K562 (cell line): ENCODE data around the gene NIPBL. TPM values are rescaled to one million over a fixed set of nuclear protein-coding genes. Genes with fewer than 3 reads are reported as not detected.

ENCODE experiments used
- ATAC-seq: fragments of 200-7000 bp; cut with Tn5 transposase; 3 replicates; pipeline ENCODE4 v1.9.1; 2020; ENCODE audit warnings: moderate library complexity
- BruUV-seq: library from RNA; stranded (reverse); fragments of 400-500 nt; replicated peaks from 2 replicates; lab custom pipeline; 2021; lab: Mats Ljungman, UMichigan
- CTCF ChIA-PET: fragments of 300-600 bp; formaldehyde crosslinking; extraction: SDS; loops from one replicate; lab custom pipeline; 2021; ENCODE audit warnings: low intra/inter-chr PET ratio; lab: Yijun Ruan, JAX
- POLR2A ChIA-PET: fragments of 300-600, 350-650 bp; sonication (Branson Sonifier 250); formaldehyde crosslinking; extraction: SDS; loops from one replicate; lab custom pipeline; 2021; ENCODE audit warnings: antibody characterized with exemption, inconsistent platforms; lab: Yijun Ruan, JAX
- DNase-seq, 4 experiments: peaks; one replicate each; pipeline versions ENCODE4 v3.0.0 to v3.0.0-alpha.2; 2011 to 2018; ENCODE audit warnings: low spot score in 3 of 4, mixed read lengths in 3 of 4; ENCODE audit errors: extremely low read depth in 1 of 4
- FAIRE-seq: peaks from 2 replicates; lab custom pipeline; 2011; peaks lifted over from hg19 to GRCh38; lab: Jason Lieb, UNC
- H2AFZ ChIP-seq: 2 replicates; pipeline ENCODE4 v1.6.0; 2011; ENCODE audit warnings: low read depth, low read length, control low read depth, inconsistent platforms
- H3K27ac ChIP-seq: fragments of 200-600 bp; 3 replicates; pipeline ENCODE4 v1.8.0; 2011; ENCODE audit warnings: low read depth, mild to moderate bottlenecking, control low read depth, inconsistent platforms, low read length, moderate library complexity, mixed read lengths; ENCODE audit errors: extremely low read depth
- H3K27me3 ChIP-seq, 2 experiments: fragments of 300-600 bp in 1 of 2; 2 replicates in 1 of 2; 3 replicates in 1 of 2; pipeline versions ENCODE4 v1.6.0 to v1.8.0; 2011; ENCODE audit warnings: inconsistent platforms in 2 of 2, low read length in 2 of 2, mild to moderate bottlenecking in 1 of 2, mixed read lengths in 1 of 2, moderate library complexity in 1 of 2; ENCODE audit not compliant: control insufficient read depth in 2 of 2, insufficient read depth in 2 of 2
- H3K36me3 ChIP-seq: fragments of 300-600 bp; 3 replicates; pipeline ENCODE4 v1.8.0; 2011; ENCODE audit warnings: mild to moderate bottlenecking, low read length, inconsistent platforms; ENCODE audit not compliant: control insufficient read depth, insufficient read depth
- H3K4me1 ChIP-seq, 2 experiments: fragments of 200-600 bp in 1 of 2; replicated peaks in 1 of 2; 2 replicates in 1 of 2; 3 replicates in 1 of 2; pipeline versions ENCODE4 v1.5.1 to v1.8.0; 2011; ENCODE audit warnings: inconsistent platforms in 2 of 2, low read length in 2 of 2, mild to moderate bottlenecking in 1 of 2, mixed read lengths in 1 of 2, moderate library complexity in 1 of 2; ENCODE audit not compliant: control insufficient read depth in 2 of 2, insufficient read depth in 2 of 2
- H3K4me2 ChIP-seq: 2 replicates; pipeline ENCODE4 v1.6.1; 2011; ENCODE audit warnings: low read length, control low read depth, inconsistent platforms, mixed read lengths; ENCODE audit not compliant: insufficient read depth
- H3K4me3 ChIP-seq: fragments of 200-600 bp; sonication (generic), shearing (Covaris generic); 2 replicates; pipeline ENCODE4 v1.5.1; 2016; ENCODE audit warnings: control low read depth, inconsistent platforms
- H3K79me2 ChIP-seq: fragments of 200-600 bp; 3 replicates; pipeline ENCODE4 v1.8.0; 2011; ENCODE audit warnings: low read length, inconsistent platforms; ENCODE audit not compliant: control insufficient read depth, insufficient read depth
- H3K9ac ChIP-seq, 2 experiments: 2 replicates each; pipeline versions ENCODE4 v1.6.0 to v1.6.1; 2011; ENCODE audit warnings: low read depth in 2 of 2, low read length in 2 of 2, control low read depth in 1 of 2, inconsistent platforms in 1 of 2, mild to moderate bottlenecking in 1 of 2, mixed read lengths in 1 of 2; ENCODE audit not compliant: insufficient read depth in 1 of 2
- H3K9me1 ChIP-seq: one replicate; pipeline ENCODE4 v1.6.0; 2011; ENCODE audit warnings: inconsistent platforms, mild to moderate bottlenecking, low read length, moderate library complexity; ENCODE audit not compliant: control insufficient read depth, insufficient read depth
- H3K9me3 ChIP-seq: replicated peaks from 2 replicates; pipeline ENCODE4 v1.5.1; 2011; ENCODE audit warnings: low read depth, low read length, inconsistent platforms; ENCODE audit not compliant: control insufficient read depth, insufficient read depth
- H4K20me1 ChIP-seq: replicated peaks from 2 replicates; pipeline ENCODE4 v1.6.1; 2011; ENCODE audit warnings: low read length, inconsistent platforms, mixed read lengths; ENCODE audit not compliant: control insufficient read depth, insufficient read depth
- ARNT ChIP-seq, 2 experiments: fragments of 450-650 bp; IDR thresholded peaks; 2 replicates each; pipeline ENCODE4 v1.6.1; 2016; ENCODE audit warnings: mild to moderate bottlenecking in 1 of 2
- CHD1 ChIP-seq: fragments of 200-600 bp; sonication (generic); IDR thresholded peaks from one replicate; pipeline ENCODE4 v1.6.1; 2012; ENCODE audit warnings: mild to moderate bottlenecking, moderate library complexity, low read length, inconsistent platforms
- MTA1 ChIP-seq: fragments of 450-650 bp; IDR thresholded peaks from 2 replicates; pipeline ENCODE4 v1.6.1; 2017; ENCODE audit warnings: borderline replicate concordance
- NFE2 ChIP-seq: IDR thresholded peaks from 2 replicates; pipeline ENCODE4 v1.6.1; 2014; ENCODE audit warnings: antibody characterized with exemption, low read depth
- NFYB ChIP-seq: IDR thresholded peaks from 2 replicates; pipeline ENCODE4 v1.6.1; 2011; ENCODE audit warnings: mild to moderate bottlenecking, moderate library complexity; ENCODE audit not compliant: insufficient read length; ENCODE audit errors: extremely low read depth
- RHOXF2B ChIP-seq: fragments of 250-450 bp; sonication (Bioruptor Pico); conservative IDR thresholded peaks from 2 replicates; pipeline ENCODE4 v1.5.1; 2021
- SPI1 ChIP-seq: IDR thresholded peaks from 2 replicates; pipeline ENCODE4 v1.6.1; 2011; ENCODE audit warnings: low read depth, low read length, control low read depth, borderline replicate concordance
- STAT5B ChIP-seq: fragments of 250-450 bp; sonication (Bioruptor Pico); IDR thresholded peaks from 2 replicates; pipeline ENCODE4 v1.8.0; 2021; ENCODE audit warnings: mild to moderate bottlenecking, inconsistent platforms
- TAF1 ChIP-seq: IDR thresholded peaks from 2 replicates; pipeline ENCODE4 v1.6.1; 2011; ENCODE audit warnings: mild to moderate bottlenecking, low read length, moderate library complexity; ENCODE audit not compliant: insufficient read depth, control insufficient read depth, severe bottlenecking; ENCODE audit errors: extremely low read depth
- ZNF140 ChIP-seq: fragments of 250-450 bp; sonication (Bioruptor Pico); IDR thresholded peaks from 2 replicates; pipeline ENCODE4 v1.8.0; 2021; ENCODE audit warnings: moderate library complexity, mild to moderate bottlenecking, inconsistent platforms
- ZNF584 ChIP-seq: fragments of 200-800 bp; sonication (Bioruptor generic); IDR thresholded peaks from 2 replicates; pipeline ENCODE4 v1.6.1; 2016; ENCODE audit warnings: low read depth, mild to moderate bottlenecking, missing genetic modification characterization, missing compliant biosample characterization
- ZNF589 ChIP-seq: fragments of 200-800 bp; sonication (Bioruptor generic); IDR thresholded peaks from 2 replicates; pipeline ENCODE4 v1.6.1; 2016; ENCODE audit warnings: low read depth, missing genetic modification characterization, missing compliant biosample characterization
- WGBS: fragments of 100-300 bp; shearing (Covaris generic); methylation state at CpG from one replicate; pipeline ENCODE4 v1.1.6; 2016; ENCODE audit warnings: low coverage, mixed read lengths; ENCODE audit not compliant: insufficient coverage; ENCODE audit errors: missing lambda C conversion rate; 5-methylcytosine and 5-hydroxymethylcytosine counted together
- in situ Hi-C: fragments of 300-500 bp; cut with MboI; formaldehyde crosslinking; loops from 4 replicates; pipeline ENCODE4 v1.15.0; 2018; ENCODE audit warnings: inconsistent platforms, mixed read lengths
- intact Hi-C: fragments of 100-400 bp; cut with micrococcal nuclease; formaldehyde crosslinking; loops from 2 replicates; pipeline ENCODE4 v1.14.2; 2022
- polyA plus RNA-seq, 8 experiments: library from polyadenylated mRNA; depleted of rRNA in 4 of 8; stranded (reverse) in 5 of 8; unstranded in 3 of 8; fragments of >200 nt; fragmentation: Nextera tagmentation in 2 of 8; fragmentation: Illumina TruSeq in 1 of 8; extraction: Ambion mirVana in 2 of 8; extraction: Trizol in 1 of 8; gene quantifications; 2 replicates each; pipeline versions ENCODE4 v1.2.1 to v1.2.3, GENCODE V29; 2011 to 2014; ENCODE audit warnings: inconsistent platforms in 1 of 8, missing spikeins in 1 of 8
- total RNA-seq, 7 experiments: library from RNA; depleted of rRNA in 6 of 7; stranded (reverse); fragments of >200 nt in 6 of 7; fragmentation: Illumina TruSeq in 2 of 7; extraction: Trizol in 2 of 7; gene quantifications; 2 replicates each; pipeline versions ENCODE4 v1.2.1 to v1.2.3, GENCODE V29; 2011 to 2021; ENCODE audit warnings: low replicate concordance in 1 of 7
- TF ChIP-seq, protein P1 (sequence below): fragments of 450-650 bp; IDR thresholded peaks from 2 replicates; pipeline ENCODE4 v1.6.1; 2016
- TF ChIP-seq, protein P2 (sequence below): fragments of 450-650 bp; IDR thresholded peaks from 2 replicates; pipeline ENCODE4 v1.6.1; 2016; ENCODE audit warnings: missing biosample characterization, missing genetic modification characterization
- TF ChIP-seq, protein P3 (sequence below): fragments of 250-450 bp; sonication (Bioruptor Pico); IDR thresholded peaks from 2 replicates; pipeline ENCODE4 v1.4.0; 2020; ENCODE audit warnings: mild to moderate bottlenecking, moderate library complexity, borderline replicate concordance

The NIPBL gene
- total and polyA plus RNA-seq, 9 of the 15 experiments (the other 6 are each of a cell fraction or from before 2014, with no cell fraction given), result 12.9 to 56.7 (median 38.9) TPM

DNA sequence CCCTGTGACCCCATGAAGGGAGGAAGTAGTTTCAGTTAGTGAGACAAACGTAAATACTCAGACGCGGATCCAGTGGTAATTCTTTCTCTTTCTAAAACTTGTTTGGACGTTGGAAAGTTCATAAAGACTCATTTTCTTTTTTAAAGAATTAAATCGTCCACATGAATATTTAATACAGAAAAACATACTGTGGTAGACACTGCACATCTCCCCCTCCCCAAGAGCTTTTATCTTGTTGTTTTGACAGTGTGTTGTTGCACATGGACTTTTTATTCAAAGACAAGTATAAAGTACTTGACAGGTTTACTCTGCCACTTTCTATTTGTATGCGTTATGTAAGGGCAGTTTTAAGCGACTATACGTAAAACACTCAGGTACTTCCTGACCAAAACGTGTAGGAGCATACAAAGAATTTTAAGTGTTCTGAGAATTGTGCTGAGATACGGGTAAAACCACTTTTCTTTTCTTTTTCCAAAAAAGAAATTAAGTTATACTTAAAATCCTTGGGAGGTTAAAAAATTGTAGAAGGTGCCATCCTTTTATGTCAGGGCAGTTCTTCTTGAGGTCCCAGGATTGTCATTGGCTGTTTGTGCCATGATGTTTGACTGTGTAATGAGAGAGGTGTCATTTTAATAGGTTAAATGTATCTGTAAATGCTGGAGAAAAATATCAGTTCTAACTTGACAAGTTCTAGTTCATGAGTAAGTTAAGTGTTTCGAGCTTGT, 1.3 kb downstream of the NIPBL start:
- peak; percentile 35 for FAIRE-seq
- peak overlapping the region; percentile 76 for H2AFZ ChIP-seq
- H3K79me2 ChIP-seq, result peaks cover 99% of the 10 kb centered on the region
- 2% methylated on average over 11 of the region's 11 CpGs for WGBS
- intact Hi-C loops (loop anchor here (10.0 kb wide), 2 partner anchors 497 to 643 kb away; partner anchors contain the start of genes NUP155 and WDR70), in situ Hi-C loops (no loop called here)
- DNase-seq, result peak in 2 of 4 experiments; percentile 45 to 59
- ChIA-PET POLR2A (interaction anchor here (0.5 to 3.9 kb wide), 5 partner anchors 8 to 138 kb away, joined by 3 to 31 read pairs (median 5); no protein-coding TSS in a partner anchor), CTCF (no interaction called here)
- H3K27ac ChIP-seq, result peak overlapping the region; percentile 85
- H3K27me3 ChIP-seq, result no peaks in the 10 kb centered on the region
- peaks cover 12% of the 10 kb centered on the region; the same call in 1 of the 2 replicates for H4K20me1 ChIP-seq
- TSS peak; percentile 42 for BruUV-seq
- H3K4me3 ChIP-seq, result peak overlapping the region; percentile 93
- no peaks in the 10 kb centered on the region for H3K9me1 ChIP-seq
- peak overlapping the region; percentile 98 for H3K4me2 ChIP-seq
- H3K9ac ChIP-seq, result peak overlapping the region; percentile 87 to 99
- ATAC-seq, result peak; percentile 7; the same call in 2 of the 3 replicates
- no peaks in the 10 kb centered on the region for H3K9me3 ChIP-seq
- peaks cover 13 to 19% of the 10 kb centered on the region in 2 experiments; a peak in 4 of 5 replicates for H3K4me1 ChIP-seq
- H3K36me3 ChIP-seq, result no peaks in the 10 kb centered on the region; the same call in 2 of the 3 replicates
- TF ChIP-seq NFE2, result no peak
- TF ChIP-seq ARNT (IDR thresholded peaks at IDR 0.05), result peak in 1 of 2 experiments; percentile 43; a peak in 1 of 4 replicates
- TF ChIP-seq, protein P1, sequence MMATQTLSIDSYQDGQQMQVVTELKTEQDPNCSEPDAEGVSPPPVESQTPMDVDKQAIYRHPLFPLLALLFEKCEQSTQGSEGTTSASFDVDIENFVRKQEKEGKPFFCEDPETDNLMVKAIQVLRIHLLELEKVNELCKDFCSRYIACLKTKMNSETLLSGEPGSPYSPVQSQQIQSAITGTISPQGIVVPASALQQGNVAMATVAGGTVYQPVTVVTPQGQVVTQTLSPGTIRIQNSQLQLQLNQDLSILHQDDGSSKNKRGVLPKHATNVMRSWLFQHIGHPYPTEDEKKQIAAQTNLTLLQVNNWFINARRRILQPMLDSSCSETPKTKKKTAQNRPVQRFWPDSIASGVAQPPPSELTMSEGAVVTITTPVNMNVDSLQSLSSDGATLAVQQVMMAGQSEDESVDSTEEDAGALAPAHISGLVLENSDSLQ, result peak; percentile 43
- peak; percentile 80 for TF ChIP-seq SPI1
- TF ChIP-seq STAT5B (CRISPR knock-in tag), result no peak
- 0 out of 2 replicates have a peak, but pooled peaks have one; percentile 31 for TF ChIP-seq RHOXF2B (CRISPR knock-in tag)
- peak; percentile 48 for TF ChIP-seq CHD1
- TF ChIP-seq MTA1, result no peak
- TF ChIP-seq, protein P2, sequence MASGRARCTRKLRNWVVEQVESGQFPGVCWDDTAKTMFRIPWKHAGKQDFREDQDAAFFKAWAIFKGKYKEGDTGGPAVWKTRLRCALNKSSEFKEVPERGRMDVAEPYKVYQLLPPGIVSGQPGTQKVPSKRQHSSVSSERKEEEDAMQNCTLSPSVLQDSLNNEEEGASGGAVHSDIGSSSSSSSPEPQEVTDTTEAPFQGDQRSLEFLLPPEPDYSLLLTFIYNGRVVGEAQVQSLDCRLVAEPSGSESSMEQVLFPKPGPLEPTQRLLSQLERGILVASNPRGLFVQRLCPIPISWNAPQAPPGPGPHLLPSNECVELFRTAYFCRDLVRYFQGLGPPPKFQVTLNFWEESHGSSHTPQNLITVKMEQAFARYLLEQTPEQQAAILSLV (tag), result no peak
- 0 out of 2 replicates have a peak, but pooled peaks have one; percentile 39 for TF ChIP-seq ZNF584
- TF ChIP-seq, protein P3, sequence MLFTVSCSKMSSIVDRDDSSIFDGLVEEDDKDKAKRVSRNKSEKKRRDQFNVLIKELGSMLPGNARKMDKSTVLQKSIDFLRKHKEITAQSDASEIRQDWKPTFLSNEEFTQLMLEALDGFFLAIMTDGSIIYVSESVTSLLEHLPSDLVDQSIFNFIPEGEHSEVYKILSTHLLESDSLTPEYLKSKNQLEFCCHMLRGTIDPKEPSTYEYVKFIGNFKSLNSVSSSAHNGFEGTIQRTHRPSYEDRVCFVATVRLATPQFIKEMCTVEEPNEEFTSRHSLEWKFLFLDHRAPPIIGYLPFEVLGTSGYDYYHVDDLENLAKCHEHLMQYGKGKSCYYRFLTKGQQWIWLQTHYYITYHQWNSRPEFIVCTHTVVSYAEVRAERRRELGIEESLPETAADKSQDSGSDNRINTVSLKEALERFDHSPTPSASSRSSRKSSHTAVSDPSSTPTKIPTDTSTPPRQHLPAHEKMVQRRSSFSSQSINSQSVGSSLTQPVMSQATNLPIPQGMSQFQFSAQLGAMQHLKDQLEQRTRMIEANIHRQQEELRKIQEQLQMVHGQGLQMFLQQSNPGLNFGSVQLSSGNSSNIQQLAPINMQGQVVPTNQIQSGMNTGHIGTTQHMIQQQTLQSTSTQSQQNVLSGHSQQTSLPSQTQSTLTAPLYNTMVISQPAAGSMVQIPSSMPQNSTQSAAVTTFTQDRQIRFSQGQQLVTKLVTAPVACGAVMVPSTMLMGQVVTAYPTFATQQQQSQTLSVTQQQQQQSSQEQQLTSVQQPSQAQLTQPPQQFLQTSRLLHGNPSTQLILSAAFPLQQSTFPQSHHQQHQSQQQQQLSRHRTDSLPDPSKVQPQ (CRISPR knock-in tag), result no peak
- no peak for TF ChIP-seq TAF1
- TF ChIP-seq ZNF589 (CRISPR knock-in tag), result no peak
- TF ChIP-seq NFYB, result peak; percentile 11
- no peak for TF ChIP-seq ZNF140 (CRISPR knock-in tag)
